ENCODE results near the gene KRTAP9-2.

KRTAP9-2 gene

DNA sequence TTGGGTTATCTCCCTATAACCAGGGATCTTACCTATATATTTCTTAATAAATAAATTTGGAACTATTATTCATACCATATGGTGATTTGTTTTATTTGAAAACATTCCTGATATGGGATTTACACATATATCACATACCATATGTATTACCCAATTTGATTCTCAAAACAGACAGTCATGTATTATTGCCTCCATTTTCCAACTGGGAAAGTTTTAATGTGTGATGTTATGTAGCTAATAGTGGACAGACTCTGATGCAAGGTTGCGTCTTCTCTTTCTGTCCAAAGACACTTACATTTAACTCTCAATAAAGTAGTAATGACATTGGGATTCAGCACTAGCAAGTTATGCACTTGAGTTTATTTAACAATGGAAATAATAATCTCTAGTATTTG, 29.8 kb downstream of the KRTAP9-2 start:
- TF ChIP-seq EP300 (IDR thresholded peaks at IDR 0.05; ENCODE audit: borderline replicate concordance) (no peak), YY1 (IDR thresholded peaks at IDR 0.05; ENCODE audit: low read depth) (no peak), TCF12 (IDR thresholded peaks at IDR 0.05; ENCODE audit: low read depth) (no peak)

DNA sequence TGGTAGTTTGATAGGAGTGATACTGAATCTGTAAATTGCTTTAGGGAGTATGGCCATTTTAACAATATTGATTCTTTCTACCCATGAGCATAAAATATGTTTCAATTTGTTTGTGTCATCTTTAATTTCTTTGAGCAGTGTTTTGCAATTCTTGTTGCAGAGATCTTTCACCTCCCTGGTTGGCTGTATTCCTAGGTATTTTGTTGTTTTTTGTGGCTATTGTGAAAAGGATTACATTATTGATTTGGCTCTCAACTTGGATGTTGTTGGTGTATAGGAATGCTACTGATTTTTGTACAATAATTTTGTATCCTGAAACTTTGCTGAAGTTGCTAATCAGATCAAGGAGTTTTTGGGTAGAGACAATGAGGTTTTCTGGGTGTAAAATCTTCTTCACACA, 32.0 kb downstream of the KRTAP9-2 start:
- no peak for TF ChIP-seq CEBPB (IDR thresholded peaks at IDR 0.05)
- no peak for TF ChIP-seq NFIC (IDR thresholded peaks at IDR 0.05)
- no peak for TF ChIP-seq CREB1 (IDR thresholded peaks at IDR 0.05; ENCODE audit: low read depth)
- TF ChIP-seq, protein P1, sequence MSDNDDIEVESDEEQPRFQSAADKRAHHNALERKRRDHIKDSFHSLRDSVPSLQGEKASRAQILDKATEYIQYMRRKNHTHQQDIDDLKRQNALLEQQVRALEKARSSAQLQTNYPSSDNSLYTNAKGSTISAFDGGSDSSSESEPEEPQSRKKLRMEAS (IDR thresholded peaks at IDR 0.05), result no peak
- TF ChIP-seq YY1 (IDR thresholded peaks at IDR 0.05; ENCODE audit: low read depth), result no peak
- no peak for TF ChIP-seq REST (IDR thresholded peaks at IDR 0.05; ENCODE audit: low read depth)
- no peak for TF ChIP-seq ZBTB7A (IDR thresholded peaks at IDR 0.05; ENCODE audit: low read depth)
- no peak for TF ChIP-seq RAD21 (IDR thresholded peaks at IDR 0.05; ENCODE audit: low read depth)
- TF ChIP-seq EGR1 (IDR thresholded peaks at IDR 0.05), result no peak
- no peak for TF ChIP-seq TCF12 (IDR thresholded peaks at IDR 0.05; ENCODE audit: low read depth)
- no peak for TF ChIP-seq TAF1 (IDR thresholded peaks at IDR 0.05; ENCODE audit: low read depth)
- TF ChIP-seq, protein P2, sequence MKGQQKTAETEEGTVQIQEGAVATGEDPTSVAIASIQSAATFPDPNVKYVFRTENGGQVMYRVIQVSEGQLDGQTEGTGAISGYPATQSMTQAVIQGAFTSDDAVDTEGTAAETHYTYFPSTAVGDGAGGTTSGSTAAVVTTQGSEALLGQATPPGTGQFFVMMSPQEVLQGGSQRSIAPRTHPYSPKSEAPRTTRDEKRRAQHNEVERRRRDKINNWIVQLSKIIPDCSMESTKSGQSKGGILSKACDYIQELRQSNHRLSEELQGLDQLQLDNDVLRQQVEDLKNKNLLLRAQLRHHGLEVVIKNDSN (IDR thresholded peaks at IDR 0.05), result no peak
- no peak for TF ChIP-seq TEAD4 (IDR thresholded peaks at IDR 0.05)
- no peak for TF ChIP-seq EP300 (IDR thresholded peaks at IDR 0.05; ENCODE audit: borderline replicate concordance)
- no peak for TF ChIP-seq FOXM1 (IDR thresholded peaks at IDR 0.05; ENCODE audit: borderline replicate concordance, low read depth)

DNA sequence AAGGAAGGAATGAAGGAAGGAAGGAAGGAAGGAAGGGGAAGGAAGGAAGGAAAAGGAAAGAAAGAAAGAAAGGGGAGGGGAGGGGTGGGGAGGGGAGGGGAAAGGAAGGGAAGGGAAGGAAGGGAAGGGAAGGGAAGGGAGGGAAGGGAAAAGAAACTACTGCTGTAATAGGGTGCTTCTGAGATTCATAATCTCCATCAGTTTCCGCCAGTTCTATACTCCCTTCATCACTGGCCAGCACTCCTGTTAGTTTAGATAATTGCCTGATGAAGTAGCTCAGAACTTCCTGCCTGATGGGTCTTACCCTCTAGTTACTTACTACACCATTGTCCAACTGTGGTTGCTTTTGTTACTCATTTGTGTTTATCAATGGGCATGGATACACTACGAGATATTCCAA, 36.8 kb downstream of the KRTAP9-2 start:
- TF ChIP-seq, protein P1 (IDR thresholded peaks at IDR 0.05), result no peak
- TF ChIP-seq NFIC (IDR thresholded peaks at IDR 0.05) (no peak), EGR1 (IDR thresholded peaks at IDR 0.05) (no peak)

DNA sequence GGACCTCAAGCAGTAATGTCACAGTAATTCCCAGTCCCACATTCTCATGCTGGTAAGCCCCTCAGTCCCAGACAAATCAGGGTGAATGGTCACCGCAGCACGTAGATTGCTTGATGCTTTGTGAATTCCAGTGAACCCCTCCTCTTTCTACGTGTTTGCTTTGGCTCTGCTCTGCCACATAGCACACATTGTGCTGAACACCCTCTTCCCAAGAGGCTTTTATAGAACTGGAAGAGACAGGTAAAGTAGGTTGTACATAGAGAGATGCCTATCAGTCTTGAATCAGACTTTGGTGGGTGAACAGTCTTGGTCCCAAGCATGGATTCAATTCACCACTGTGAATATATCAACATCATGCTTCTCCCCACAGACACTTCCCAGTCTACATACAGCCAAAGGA, 38.2 kb downstream of the KRTAP9-2 start:
- TF ChIP-seq CREB1 (IDR thresholded peaks at IDR 0.05; ENCODE audit: low read depth) (no peak), CEBPB (IDR thresholded peaks at IDR 0.05) (no peak), TEAD4 (IDR thresholded peaks at IDR 0.05) (no peak), FOXM1 (IDR thresholded peaks at IDR 0.05; ENCODE audit: borderline replicate concordance, low read depth) (no peak), RAD21 (IDR thresholded peaks at IDR 0.05; ENCODE audit: low read depth) (no peak), ZBTB7A (IDR thresholded peaks at IDR 0.05; ENCODE audit: low read depth) (no peak), EGR1 (IDR thresholded peaks at IDR 0.05) (no peak), EP300 (IDR thresholded peaks at IDR 0.05; ENCODE audit: borderline replicate concordance) (no peak), REST (IDR thresholded peaks at IDR 0.05; ENCODE audit: low read depth) (no peak)
- TF ChIP-seq, protein P2 (IDR thresholded peaks at IDR 0.05), result no peak

DNA sequence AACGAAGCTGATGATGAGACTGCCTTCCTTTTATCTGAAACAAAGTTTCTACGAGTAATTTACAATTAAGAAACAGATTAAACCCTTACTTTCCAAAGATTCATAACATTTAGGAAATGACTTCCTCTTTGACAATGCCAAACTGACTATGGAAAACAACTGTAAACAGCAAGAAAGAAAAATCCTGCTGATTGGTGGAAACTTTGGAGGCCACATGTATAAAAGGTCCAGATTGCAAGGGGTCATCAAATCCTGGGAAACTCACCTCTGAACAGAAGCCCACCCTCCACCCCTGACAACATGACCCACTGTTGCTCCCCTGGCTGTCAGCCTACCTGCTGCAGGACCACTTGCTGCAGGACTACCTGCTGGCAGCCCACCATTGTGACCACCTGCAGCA, 38.6 kb downstream of the KRTAP9-2 start, which contains the start of gene KRTAP9-6:
KRTAP9-6 (plus strand) TSS at position 301 of the 400 bp plus-strand sequence; CDS start at position 301, 0 bp downstream.
- TF ChIP-seq RAD21 (IDR thresholded peaks at IDR 0.05; ENCODE audit: low read depth) (no peak), EP300 (IDR thresholded peaks at IDR 0.05; ENCODE audit: borderline replicate concordance) (no peak), EGR1 (IDR thresholded peaks at IDR 0.05) (no peak), FOXM1 (IDR thresholded peaks at IDR 0.05; ENCODE audit: borderline replicate concordance, low read depth) (no peak), NFIC (IDR thresholded peaks at IDR 0.05) (no peak), TCF12 (IDR thresholded peaks at IDR 0.05; ENCODE audit: low read depth) (no peak), TAF1 (IDR thresholded peaks at IDR 0.05; ENCODE audit: low read depth) (no peak), CREB1 (IDR thresholded peaks at IDR 0.05; ENCODE audit: low read depth) (no peak), TEAD4 (IDR thresholded peaks at IDR 0.05) (no peak), CEBPB (IDR thresholded peaks at IDR 0.05) (no peak), ZBTB7A (IDR thresholded peaks at IDR 0.05; ENCODE audit: low read depth) (no peak)
- TF ChIP-seq, protein P2 (IDR thresholded peaks at IDR 0.05), result no peak
- TF ChIP-seq, protein P1 (IDR thresholded peaks at IDR 0.05), result no peak

GRCh38 chr17:41267711-41268110, 41.3 kb downstream of the KRTAP9-2 start:
- TF ChIP-seq TAF1 (IDR thresholded peaks at IDR 0.05; ENCODE audit: low read depth), result no peak
- TF ChIP-seq REST (IDR thresholded peaks at IDR 0.05; ENCODE audit: low read depth), result no peak

All from Ishikawa (cell line).